COR-L47 (cell line): ENCODE measurements around the gene ETFA.
"Not testable (repeated sequence)": the region's sequence is repeated elsewhere in the genome, so short reads cannot be mapped to it uniquely, and the experiment has no call there.

Experiments
- DNase-seq: peaks from one replicate; lab custom pipeline; 2025; lab: John Stamatoyannopoulos, UW

The ETFA gene

DNA sequence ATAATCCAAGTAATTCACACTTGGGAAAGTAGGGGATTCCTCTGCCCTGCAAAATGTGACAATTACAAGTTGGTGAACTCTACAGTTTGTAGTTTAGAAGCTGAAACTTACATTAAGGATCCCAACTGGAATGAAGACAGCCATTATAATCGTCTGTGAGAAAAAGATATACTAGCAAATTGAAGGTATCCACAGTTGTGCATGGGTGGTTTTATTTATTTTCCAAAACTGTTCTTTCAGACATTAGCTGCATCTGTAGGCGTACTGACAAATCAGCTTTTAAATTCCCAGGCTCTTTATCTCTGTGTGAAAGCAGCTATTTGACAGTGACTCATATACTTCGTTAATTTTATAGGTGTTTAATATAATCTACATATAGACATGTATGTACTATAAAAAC is 12.8 kb upstream of the ETFA start:
- DNase-seq: no peak

DNA sequence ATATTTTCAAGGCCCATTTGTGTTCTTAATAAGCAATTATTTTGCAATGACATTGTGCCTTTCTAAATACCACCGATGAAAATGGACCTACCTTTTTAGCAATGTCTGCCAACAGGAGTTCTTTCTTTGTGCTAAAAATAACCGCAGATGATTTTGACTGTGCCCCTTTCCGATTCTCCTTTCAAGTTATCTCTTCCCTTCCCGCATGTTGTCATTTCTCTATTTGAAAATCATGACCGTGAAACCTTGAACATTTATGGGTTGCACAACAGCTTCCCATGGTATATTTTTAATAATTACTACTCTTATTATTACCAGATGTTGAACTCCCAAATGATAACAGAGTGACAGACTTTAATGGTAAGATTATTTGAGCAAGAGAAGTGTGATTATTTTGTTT is 10.3 kb upstream of the ETFA start:
- DNase-seq: no peak

GRCh38 chr15:76321171-76321570 is 9.9 kb upstream of the ETFA start:
- DNase-seq: no peak

DNA sequence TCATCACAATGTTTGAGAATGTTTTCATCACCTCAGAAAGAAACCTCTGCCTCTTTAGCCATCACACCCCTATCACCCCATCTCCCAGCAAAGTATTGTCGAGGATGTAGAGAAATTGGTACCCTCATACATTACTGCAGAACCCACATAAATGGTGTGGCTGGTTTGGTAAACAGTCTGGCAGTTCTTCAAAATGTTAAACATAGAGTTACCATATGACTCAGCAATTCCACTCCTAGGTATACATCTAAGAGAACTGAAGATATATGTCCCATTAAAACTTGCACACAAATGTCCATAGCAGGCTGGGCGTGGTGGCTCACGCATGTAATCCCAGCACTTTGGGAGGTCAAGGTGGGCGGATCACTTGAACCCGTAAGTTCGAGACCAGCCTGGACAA is 8.7 kb upstream of the ETFA start:
- no peak for DNase-seq

GRCh38 chr15:76313731-76314130 is 2.5 kb upstream of the ETFA start:
- no peak for DNase-seq

DNA sequence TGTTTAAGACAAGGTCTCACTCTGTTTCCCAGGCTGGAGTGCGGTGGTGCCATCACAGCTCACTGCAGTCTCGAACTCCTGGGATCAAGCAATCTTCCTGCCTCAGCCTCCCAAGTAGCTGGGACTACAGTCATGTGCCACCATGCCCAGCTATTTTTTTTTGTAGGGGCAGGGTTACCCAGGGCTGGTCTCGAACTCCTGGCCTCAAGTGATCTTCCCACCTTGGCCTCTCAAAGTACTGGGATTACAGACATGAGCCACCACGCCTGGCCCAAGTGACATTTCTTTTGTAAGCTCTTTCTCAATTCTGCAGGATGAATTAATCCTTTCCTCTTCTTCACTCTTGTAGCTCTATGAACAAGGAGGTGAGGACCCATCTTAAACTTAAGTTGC is 1.9 kb upstream of the ETFA start:
- not testable (repeated sequence) for DNase-seq

DNA sequence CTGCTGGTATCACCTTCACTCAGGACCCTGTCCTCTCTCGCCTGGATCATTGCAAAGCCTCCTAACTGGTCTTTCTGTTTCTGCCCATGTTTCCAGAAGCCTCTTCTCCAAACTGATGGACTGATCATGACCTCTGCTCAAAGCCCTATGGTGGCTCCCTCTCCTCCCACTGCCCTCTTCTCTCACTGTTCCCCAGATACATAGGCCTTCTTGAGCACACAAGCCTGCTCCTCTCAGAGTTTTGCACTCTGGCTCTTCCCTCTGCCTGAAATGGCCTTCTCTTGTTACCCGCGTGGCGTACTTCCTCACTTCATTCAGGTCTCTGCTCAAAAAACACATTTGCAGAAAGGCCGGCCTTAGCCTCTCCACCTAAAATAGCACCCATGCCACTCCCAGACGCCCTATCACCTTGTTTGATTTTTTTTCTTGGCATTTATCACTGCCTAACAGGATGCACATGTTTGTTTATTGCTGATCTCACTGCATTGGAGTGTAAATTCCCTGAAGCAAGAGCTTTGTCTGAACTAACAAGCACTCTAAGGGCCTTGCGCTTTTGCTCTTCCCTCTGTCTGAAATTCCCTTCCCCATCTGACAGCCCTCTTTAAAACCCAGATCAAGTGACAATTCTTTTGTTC is 1.4 kb upstream of the ETFA start:
- DNase-seq: no peak

- DNase-seq: no peak
Measured at GRCh38 chr15:76310475-76311099, 682 bp downstream of the ETFA start.

- no peak for DNase-seq
Measured at GRCh38 chr15:76309601-76310330, 1.5 kb downstream of the ETFA start.

DNA sequence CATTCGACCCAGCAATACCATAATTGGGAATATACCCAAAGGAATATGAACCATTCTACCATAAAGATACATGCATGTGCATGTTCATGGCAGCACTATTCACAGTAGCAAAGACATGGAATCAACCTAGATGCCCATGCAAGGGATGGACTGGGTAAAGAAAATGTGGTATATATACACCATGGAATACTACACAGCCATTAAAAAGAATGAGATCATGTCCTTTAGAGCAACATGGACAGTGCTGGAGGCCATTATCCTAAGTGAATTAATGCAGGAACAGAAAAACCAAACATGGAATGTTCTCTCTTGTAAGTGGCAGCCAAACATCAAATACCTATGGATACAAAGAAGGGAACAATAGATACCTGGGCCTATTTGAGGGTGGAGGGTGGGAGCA is 7.4 kb downstream of the ETFA start:
- no peak for DNase-seq

DNA sequence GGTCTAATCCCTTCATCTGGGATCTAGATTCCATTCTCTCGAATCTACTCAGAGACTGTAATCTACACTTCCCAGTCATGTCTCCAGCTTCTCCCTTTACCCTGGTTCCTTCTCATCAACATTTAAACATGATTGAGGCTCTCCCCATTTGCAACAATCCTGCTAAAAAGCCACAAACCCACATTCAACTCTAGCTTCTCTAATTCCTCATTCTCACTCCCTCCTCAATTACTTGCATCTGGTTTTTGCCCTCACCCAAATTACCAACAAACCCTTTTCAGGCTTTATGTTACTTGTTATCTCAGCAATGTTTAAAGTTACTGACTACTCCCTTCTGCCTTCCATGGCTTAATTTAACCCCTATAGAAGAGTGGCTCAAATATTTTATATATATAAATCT is 11.5 kb downstream of the ETFA start:
- DNase-seq: no peak

GRCh38 chr15:76298986-76299385 is 12.3 kb downstream of the ETFA start:
- DNase-seq: no peak

DNA sequence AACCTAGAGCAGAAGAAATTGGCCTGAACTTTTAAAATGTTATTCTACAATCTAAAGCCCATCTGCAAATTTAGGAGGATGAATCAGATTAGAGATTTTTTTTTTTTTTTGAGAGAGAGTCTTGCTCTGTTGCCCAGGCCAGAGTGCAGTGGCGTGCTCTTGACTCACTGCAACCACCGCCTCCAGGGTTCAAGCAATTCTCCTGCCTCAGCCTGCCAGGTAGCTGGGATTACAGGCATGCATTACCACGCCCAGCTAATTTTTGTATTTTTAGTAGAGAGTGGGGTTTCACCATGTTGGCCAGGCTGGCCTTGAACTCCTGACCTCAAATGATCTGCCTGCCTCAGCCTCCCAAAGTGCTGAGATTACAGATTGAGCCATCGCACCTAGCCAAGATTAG is 13.3 kb downstream of the ETFA start:
- not testable (repeated sequence) for DNase-seq

DNA sequence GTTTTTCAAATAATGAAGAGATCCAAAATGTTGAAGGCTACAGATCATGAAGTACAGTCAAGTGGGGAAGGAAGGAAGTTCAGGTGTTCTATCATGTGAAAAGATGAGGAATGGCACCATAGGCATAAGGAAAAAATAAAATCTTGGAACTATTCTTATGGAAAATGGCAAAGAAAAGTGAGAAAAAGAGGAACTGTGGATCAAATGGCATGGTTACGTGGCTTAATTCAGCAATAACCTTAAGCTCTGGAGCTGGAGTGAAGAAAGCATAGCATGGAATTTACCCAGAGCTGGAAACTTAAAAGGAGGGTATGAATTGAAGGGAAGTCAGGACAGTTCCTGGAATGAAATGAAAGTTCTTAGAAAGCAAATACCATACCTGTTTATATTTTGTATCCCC is 14.4 kb downstream of the ETFA start:
- DNase-seq: no peak

GRCh38 chr15:76294463-76294862 is 16.8 kb downstream of the ETFA start:
- DNase-seq: not testable (repeated sequence)

GRCh38 chr15:76293361-76293760 is 17.9 kb downstream of the ETFA start:
- DNase-seq: no peak

- DNase-seq: no peak
Measured at GRCh38 chr15:76289582-76289981, 21.7 kb downstream of the ETFA start.

GRCh38 chr15:76286271-76286879 is 24.9 kb downstream of the ETFA start:
- no peak for DNase-seq

GRCh38 chr15:76285241-76285825 is 25.9 kb downstream of the ETFA start:
- peak; percentile 31 for DNase-seq

DNA sequence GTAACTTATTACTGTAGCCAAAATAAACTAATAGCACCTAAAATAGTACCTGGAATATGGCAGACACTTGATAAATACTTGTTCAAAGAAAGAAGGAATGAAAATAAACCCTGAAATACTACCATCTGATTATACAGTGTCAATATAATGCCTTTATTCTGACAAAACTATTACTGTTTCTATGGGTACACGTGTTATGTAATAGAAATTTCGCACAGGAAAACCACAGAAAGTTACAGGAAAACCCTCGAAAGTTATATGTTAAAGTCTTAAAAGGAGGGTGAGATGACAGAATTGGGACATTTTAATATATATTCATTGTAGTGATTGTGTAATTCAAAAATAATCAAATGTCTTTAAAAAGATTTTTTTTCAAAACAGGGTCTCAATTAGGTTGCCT is 28.8 kb downstream of the ETFA start:
- no peak for DNase-seq

- DNase-seq: no peak
Measured at GRCh38 chr15:76278651-76279050, 32.6 kb downstream of the ETFA start.

- no peak for DNase-seq
Measured at GRCh38 chr15:76274821-76275220, 36.4 kb downstream of the ETFA start.

DNA sequence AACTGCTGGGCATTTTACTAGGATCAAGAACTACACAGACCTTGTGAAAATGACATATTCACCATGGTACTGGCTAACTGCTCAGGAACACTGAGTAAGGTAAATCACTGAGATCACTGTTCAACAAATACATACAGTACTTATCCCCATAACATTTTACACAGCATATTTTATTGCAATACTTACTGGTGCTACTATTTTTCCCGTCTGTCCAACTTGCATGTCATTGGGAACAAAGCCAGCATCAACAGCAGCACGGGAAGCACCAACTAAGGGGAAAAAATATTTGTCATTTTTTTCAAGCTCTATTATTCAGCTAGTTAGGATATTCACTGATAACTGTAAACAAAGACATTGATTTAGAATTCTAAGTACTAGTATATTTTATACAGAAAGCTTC is 37.0 kb downstream of the ETFA start:
- no peak for DNase-seq
